Sciatic nerve (tissue), 2 donors: Measurements from ENCODE around the gene BMP7. TPM values are rescaled to one million over a fixed set of nuclear protein-coding genes. Genes with fewer than 3 reads are reported as not detected.
A peak's percentile ranks its signal among the peaks of the same experiment; 100 is the strongest.
"Not testable (repeated sequence)": the region's sequence is repeated elsewhere in the genome, so short reads cannot be mapped to it uniquely, and the experiment has no call there.

ENCODE experiments used
- ATAC-seq: fragments of 200-7000 bp; cut with Tn5 transposase; one replicate; pipeline ENCODE4 v1.9.1; 2020; ENCODE audit warnings: mild to moderate bottlenecking, moderate library complexity
- DNase-seq: peaks from one replicate; pipeline ENCODE4 v3.0.0-alpha.2; 2020; ENCODE audit warnings: low spot score
- intact Hi-C: fragments of 100-400 bp; cut with DNase I; formaldehyde crosslinking; loops from one replicate; pipeline ENCODE4 v1.14.2; 2022
- total RNA-seq: library from RNA; stranded (reverse); fragmentation: NEBNext Ultra II Directional; extraction: Animal tissue kit (Norgen Biotek cat#: 25700); gene quantifications from one replicate; pipeline ENCODE4 v1.2.1, GENCODE V29; 2021
- donor health status: DM: no; HTN: no; CAD: no.
- donor health status: DM: no; HTN: no; CAD: no.

BMP7 gene
- total RNA-seq, 1 donor from 2014 or later, result 17.3 TPM

DNA sequence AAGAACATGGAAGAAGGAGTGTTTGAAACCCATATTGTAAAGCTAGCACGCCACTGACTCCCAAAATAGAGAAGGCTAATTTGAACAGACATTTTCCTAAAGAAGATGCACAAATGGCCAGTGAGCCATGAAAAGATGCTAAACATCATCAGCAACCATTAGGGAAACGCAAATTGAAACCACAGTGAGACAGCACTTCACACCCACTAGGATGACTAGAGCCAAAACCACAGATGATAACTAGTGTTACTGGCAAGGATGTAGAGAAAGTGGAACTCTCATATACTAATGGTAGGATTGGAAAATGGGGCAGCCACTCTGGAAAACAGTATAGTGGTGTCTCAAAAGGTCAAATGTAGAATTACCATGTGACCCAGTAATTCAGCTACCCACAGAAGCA is 58.2 kb downstream of the BMP7 start:
- ATAC-seq, result no peak
- intact Hi-C loops, result loop anchor here (10.0 kb wide), 1 partner anchor 57 kb away; the partner anchor contains the start of gene BMP7
- no peak for DNase-seq

DNA sequence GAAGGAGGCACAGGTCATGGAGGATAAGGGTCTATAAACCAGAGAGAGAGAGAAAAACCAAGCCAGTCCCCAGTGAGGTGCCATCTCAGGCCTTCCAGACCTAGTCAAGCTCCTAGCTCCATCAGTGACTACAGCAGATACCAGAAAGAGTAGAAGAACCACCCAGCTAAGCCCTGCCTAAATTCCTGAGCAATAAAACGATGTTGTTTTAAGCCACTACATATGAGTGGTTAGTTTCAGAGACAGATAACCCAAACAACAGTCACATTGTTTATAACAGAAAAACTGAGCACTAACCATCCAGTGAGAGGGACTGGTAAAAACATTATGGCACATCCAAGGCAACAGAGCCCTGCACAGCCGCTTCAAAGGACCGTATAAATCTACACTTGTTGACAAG is 59.2 kb downstream of the BMP7 start:
- intact Hi-C loops, result loop anchor here (10.0 kb wide), 1 partner anchor 58 kb away; the partner anchor contains the start of gene BMP7
- no peak for ATAC-seq
- DNase-seq, result no peak

DNA sequence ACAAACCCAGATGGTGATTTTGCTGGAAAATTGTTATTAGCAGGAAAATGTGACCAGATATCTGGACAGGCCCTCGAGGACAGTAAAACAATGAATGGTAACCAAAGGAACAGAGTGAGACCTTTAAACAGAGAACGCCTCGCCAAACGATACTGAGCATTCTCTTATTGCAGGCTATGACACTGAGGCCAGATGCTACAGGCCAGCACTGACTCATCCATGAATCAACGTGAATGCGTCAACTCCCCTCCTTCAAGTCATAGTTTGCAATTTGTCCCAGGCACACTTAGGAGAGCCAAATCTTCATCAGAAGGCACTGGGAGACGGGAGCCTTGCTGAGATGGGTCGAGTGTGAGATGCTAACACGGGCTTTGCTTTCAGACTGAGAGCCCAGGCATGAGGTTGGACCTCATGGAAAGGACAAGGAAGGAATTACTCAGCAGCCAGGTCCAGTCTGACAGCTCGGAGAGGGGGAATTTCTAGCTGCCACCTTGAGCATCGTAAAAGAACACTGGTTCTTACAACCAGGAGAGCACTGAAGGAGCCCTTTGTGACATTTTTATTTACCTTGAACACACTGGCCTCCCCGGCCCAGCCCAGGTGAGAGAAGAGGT is 60.7 kb downstream of the BMP7 start:
- intact Hi-C loops, result loop anchor here (10.0 kb wide), 1 partner anchor 59 kb away; the partner anchor contains the start of gene BMP7
- DNase-seq (no peak), ATAC-seq (peak; percentile 57)

DNA sequence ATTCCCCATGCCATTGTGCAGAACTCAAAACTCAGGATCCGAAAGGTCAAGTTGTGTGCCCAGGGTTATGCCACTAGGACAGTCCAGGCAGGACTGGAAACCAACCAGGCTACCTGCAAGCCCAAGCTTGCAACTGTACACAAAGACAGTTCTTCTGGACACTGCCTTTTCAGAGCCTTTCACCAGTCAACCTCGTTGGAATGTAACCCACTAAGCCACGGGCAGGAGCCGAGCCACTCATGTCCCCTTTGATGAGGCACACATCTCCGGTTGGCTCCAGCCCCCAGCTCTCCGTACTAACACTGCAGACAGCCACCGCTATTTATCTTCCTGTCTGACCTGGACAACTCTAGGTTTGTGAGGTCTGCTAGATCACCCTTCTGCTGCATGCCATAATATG is 62.5 kb downstream of the BMP7 start:
- DNase-seq (no peak), ATAC-seq (no peak)
- intact Hi-C loops, result loop anchor here (10.0 kb wide), 1 partner anchor 61 kb away; the partner anchor contains the start of gene BMP7

DNA sequence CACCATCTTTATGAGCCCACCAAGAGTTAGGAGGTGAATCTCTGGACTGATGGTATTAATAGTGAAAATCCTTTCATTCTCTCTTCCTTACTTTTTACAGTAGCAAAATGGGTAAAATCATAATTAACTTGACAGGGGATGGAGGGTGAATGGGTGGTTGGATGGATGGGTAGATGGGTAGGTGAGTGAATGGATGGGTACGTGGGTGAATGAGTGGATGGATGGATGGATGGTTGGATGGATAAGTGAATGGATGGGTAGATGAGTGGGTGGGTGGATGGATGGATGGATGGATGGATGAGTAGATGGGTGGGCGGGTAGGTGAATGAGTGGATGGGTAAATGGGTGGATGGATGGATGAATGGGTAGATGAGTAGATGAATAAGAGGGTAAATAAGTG is 63.2 kb downstream of the BMP7 start:
- DNase-seq, result no peak
- intact Hi-C loops, result loop anchor here (10.0 kb wide), 1 partner anchor 62 kb away; the partner anchor contains the start of gene BMP7
- ATAC-seq, result no peak

DNA sequence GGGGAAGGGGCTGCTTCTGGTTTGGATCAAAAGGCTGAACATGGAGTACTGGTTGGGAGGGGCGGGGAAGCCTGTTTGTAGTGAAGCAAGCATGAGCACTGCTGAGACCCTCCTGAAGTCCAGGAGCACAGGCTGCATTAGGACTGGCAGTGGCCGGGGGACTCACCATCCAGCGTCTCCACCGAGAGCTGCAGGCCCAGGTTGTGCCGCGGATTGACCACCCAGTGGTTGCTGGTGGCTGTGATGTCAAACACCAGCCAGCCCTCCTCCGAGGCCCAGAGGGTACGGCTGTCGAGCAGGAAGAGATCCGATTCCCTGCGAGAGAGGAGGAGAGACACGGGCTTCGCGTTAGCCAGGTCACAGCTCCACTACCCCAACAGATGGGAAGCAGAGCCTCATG is 64.1 kb downstream of the BMP7 start:
- DNase-seq (no peak), ATAC-seq (no peak)
- intact Hi-C loops, result loop anchor here (10.0 kb wide), 1 partner anchor 62 kb away; the partner anchor contains the start of gene BMP7

DNA sequence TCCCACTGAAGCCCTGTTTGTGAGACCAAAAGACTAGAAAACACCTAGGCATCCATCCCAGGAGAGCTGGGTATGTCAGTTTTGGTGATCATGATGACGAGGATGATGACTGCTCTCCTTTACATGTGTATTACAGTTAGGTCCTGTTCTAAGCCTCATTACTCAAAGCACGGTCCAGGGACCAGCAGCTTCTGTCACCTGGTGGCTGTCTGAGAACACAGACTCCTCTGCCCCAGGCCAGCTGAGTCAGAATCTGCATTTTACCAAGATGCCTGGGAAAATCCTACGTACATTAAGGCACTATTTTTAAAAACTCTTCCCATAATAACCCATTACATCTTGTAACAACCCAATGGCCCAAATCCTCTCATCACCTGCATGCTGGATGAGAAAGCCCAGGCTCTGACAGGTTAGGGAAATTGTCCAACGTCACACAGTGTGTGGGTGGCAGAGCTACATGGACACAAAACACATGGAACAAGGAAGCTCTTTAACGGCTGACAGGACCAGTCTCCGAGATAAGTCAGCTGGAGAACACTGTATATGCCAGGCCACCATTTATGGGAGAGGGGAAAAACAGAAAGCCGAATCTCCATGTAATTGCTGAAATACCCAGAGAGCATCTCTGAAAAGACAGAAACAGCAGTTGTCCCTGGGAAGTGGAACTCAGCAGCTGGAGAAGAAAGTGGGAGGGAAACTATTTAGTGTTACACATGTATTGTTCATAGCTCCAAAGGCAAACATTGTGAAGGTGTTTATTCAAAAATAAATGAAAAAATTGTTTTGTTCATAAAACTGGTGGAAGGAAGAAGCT is 65.4 kb downstream of the BMP7 start:
- ATAC-seq (no peak), DNase-seq (no peak)
- intact Hi-C loops, result loop anchor here (10.0 kb wide), 1 partner anchor 64 kb away; the partner anchor contains the start of gene BMP7

DNA sequence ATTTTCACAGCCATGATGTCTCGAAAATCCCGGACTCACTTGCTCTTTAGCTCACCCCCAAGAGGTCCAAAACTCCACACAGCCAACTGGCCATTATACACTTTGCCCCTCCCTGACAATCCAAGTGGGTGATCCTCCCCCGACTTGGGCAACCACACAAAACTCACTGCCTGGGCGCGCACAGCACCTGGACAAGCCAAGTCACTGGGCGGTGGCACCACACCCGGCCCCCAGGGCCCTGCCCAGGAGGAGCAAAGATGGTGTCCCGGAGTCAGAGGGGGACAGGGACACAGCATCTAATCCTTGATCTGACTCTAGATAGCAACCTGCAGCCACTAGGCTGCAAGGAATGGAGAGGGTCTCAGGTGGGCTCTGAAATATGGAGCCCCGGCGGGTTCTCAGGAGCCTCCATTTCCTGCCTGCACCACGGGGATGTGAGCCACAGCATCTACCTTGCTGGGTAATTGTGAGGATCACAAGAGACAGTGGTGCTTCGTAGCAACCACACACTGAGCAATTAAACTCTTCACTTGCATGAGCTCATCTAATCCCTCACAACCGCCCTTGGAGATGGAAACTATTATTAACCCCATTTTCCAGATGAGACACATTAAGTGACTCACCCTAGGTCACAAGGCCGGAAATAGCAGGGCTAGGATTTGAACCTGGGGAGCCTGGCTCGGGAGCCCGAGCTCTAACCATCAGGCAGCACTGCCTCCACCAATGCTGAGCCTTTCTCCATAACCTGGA is 66.6 kb downstream of the BMP7 start:
- intact Hi-C loops, result loop anchor here (10.0 kb wide), 1 partner anchor 65 kb away; the partner anchor contains the start of gene BMP7
- DNase-seq (no peak), ATAC-seq (no peak)

DNA sequence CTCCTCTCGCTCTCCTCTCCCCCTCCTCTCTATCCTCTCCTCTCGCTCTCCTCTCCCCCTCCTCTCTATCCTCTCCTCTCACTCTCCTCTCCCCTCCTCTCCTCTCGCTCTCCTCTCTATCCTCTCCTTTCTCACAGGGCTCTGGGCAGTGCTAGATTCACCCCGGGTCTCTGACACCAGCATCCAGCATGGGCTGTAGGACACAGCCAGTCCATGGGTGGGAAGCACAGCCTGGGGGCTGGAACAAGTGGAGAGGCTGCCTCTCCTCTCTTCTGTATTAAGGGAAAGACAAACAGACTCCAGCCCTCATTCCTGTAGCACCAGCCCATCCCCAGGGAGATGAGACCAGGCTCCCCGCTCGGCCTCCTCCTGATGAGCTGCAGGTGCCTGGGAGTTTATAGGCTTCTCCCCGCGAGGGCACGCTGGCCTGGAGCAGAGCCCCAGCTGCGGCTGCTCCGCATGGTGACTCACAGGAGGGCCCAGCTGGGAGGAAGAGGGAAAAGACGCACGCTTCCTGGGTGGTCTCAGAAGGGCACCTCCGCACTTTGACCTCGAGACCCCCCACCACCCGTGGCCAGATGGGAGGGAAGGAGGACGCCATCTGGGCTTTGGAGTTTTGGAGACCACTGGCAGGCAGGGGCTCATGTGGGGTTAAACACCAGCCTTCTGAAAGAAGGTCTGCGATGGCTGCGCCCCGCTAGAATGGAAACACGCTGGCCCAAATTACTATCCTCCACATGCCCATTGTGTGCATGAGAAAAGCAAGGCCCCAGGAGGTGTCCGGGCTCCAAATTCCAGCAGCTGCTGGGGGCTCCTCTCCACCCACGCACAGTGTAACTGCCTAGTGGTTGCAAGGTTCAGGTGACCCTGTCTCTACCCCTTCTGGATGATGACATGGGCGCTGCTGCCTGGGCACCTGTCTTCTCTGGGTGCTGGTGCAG is 68.0 kb downstream of the BMP7 start:
- ATAC-seq, result peak; percentile 52
- intact Hi-C loops, result no loop called here
- no peak for DNase-seq

DNA sequence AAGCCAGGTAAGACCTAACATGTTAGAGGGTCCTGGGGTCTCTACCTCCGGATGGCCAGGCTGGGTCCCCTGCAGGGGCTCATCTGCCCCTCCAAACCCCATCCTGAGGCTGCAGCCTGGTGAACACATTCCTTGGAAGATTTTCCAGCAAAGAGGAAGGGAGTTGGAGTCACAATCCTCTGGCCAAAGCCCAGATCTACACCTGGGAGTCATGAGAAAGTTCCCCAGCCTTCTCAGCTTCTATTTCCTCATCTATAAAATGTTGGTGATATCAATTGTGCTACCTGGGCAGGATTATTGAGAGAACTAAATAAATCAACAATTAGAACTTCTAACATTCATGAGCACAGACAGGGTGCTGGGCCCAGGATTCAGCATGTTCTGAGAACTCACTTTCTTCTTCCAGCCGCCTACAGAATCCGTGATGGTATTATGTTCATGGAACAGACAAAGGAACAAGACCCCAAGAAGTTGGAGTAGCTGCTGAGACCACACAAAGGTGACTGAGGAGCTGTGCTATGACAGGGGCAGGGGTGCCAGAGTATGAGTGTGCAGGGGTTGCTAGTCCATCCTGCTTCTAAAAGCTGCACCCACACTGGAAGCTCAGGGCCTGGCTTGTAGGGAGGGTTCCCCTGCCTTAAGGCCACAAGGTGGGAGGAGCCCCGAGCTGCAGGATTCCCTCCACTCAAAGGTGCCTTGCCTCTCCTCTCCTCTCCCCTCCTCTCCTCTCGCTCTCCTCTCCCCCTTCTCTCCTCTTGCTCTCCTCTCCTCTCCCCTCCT is 68.9 kb downstream of the BMP7 start:
- intact Hi-C loops, result no loop called here

DNA sequence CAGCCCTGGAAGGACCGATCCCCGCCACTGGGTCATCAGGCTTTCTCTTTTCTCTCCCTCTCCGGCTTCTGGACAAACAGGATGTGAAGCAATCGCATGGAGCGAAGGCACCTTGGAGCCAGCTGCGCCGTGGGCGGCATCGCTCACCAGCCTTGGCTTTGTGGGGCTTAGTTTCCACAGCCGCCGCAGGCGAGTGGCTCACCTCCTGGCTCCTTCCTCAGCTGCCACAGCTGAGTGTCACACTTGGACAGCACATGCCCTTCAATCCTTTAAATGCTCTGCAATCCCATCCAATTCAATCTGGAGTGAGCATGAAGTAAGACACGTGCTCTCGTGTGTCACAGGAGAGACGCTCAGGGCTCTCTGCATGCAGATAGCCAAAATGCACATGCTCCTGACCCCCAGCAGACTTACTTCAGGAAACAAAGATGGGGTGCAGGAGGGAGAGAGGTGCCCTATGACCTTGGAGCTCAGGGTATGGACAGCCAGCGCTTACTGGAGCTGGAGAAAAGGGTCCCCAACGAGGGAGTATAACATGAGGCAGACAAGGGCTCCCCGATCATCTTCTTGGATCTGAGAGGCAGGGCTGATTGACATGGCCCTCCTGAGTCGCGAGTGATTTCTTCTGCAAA is 70.9 kb downstream of the BMP7 start:
- intact Hi-C loops, result no loop called here
- DNase-seq (no peak), ATAC-seq (peak; percentile 18)

More for the DNA sequence above, 68.9 kb downstream of the BMP7 start:
- ATAC-seq, result no peak
- no peak for DNase-seq

DNA sequence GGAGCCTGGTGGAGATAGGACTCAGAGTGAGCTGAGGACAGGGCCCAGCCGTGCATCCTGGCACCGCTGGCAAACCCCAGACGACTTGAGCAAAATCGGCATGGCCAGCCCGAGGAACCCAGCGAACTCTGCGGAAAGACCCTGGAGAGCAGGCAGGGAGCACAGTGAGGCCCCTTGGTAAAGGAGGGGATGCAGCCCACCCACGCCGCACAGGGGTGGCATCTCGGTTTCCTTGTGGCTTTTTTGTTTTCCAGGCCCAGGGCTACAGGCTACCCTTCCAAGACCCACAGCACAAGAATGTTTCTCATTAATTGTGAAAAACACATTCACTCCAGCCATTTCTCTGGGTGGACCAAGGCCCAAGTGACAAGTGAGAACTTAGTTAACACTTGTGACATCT is 71.4 kb downstream of the BMP7 start:
- no peak for ATAC-seq
- DNase-seq, result no peak
- intact Hi-C loops, result no loop called here

DNA sequence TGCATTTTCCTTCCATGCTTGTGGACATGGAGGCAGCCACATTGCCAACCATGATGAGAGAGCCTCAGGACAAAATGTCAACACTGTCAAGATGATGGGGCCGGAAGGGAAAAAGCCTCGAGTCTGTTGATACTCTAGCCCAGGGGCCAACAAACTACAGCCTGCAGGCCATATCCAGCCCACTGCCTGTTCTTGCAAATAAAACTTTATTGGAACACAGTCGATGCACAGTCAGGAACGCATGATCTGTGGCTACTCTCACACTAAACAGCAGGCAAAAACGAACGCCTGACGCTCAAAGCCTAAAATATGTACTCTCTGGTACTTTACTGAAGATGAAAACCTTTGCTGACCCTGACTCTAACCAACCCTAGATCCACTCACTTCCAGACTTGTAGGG is 72.3 kb downstream of the BMP7 start:
- intact Hi-C loops, result no loop called here
- ATAC-seq (no peak), DNase-seq (no peak)

DNA sequence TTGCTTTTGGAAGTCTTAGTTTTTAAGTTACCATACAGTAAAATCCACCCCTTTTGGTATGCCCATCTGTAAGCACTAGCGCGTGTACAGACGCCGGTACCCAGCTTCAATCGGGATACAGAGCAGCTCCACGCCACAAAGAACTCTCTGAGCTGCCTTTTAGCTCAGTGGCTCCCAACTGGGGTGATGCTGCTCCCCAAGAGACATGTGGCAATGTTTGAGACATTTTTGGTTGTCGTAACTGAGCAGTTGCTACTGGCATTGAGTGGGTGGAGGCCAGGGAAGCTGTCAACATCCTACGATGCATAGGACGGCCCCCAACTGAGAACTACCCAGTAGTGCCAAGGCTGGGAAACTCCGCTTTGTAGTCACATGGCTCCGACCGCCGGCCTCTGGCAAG is 73.3 kb downstream of the BMP7 start:
- intact Hi-C loops, result no loop called here
- DNase-seq (no peak), ATAC-seq (no peak)

DNA sequence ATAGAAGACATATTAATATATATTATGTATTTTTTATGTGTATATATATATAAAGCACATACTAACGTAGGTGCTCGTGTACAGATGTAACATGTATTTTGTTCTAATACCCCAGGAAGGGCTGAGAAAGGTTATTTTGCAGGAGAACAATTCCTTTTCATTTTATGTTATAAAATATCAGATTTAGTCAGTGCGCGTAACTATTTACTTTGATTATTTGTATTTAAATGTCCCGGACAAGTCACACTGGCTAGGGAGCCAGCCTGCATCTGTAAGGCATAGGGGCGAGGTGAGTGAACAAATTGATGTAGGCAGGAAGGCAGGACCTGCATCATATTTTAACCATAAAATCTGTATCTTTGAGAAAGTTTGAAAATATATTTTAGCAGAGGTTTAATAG is 74.1 kb downstream of the BMP7 start:
- ATAC-seq (no peak), DNase-seq (no peak)
- intact Hi-C loops, result no loop called here

DNA sequence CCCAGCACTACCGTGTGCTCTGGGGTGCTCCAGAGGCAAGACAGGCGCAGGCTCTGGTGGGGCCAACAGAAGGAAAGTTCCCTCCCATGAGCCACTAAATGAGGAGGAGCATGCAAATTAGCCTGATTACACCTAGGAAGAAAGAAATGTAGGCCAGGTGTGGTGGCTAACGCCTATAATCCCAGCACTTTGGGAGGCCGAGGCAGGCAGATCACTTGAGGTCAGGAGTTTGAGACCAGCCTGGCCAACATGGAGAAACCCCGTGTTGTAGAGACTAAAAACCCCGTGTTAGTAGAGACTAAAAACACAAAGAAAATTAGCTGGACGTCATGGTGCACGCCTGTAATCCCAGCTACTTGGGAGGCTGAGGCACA is 75.2 kb downstream of the BMP7 start:
- intact Hi-C loops, ATAC-seq, DNase-seq: not testable (repeated sequence)

DNA sequence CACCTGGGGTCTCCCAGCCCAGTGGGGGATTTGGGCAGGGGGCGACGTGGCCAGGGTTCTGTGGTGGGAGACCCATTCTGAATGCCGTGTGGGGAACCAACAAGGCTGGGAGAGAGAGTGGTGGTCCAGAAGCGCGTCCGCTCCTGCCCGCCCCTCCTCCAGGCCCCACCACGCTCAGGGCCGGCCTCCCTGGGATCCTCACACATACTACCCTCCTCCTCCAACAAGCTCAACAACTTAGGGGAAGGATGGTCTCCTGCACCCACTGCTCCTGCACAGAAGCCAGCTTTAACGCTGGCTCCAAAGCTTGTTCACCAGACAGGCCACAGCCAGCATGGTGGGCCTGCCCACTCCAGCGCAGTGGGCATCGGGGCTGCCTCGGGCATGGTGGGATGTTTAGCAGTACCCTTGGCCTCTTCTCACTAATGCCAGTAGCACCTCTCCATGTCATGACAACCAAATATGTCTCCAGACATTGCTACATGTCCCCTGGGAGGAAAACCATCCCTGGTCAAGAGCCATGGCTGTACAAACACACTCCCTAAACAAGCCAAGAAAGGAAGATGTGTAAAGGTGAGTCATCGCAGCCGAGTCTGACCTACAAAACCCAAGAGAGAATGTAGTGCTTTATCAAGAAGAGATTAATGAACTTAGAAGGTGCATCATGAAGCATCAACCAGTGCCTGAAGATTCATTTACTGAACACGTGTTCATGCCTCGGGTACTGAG is 75.7 kb downstream of the BMP7 start:
- DNase-seq (no peak), ATAC-seq (no peak)
- intact Hi-C loops, result no loop called here
